Muscle layer of colon (tissue), 2 donors: Measurements from ENCODE around the gene RPS6KA4.

Source experiments
- H3K27ac ChIP-seq: one replicate; pipeline ENCODE4 v1.7.0; 2013; ENCODE audit warnings: low read depth, mild to moderate bottlenecking, low read length, moderate library complexity
- H3K27me3 ChIP-seq, 2 donors: one replicate each; pipeline ENCODE4 v1.7.0; 2013; ENCODE audit warnings: low read length in 2 of 2, mild to moderate bottlenecking in 2 of 2; ENCODE audit not compliant: insufficient read depth in 2 of 2, control insufficient read depth in 1 of 2
- H3K36me3 ChIP-seq: one replicate; pipeline ENCODE4 v1.7.0; 2013; ENCODE audit warnings: mild to moderate bottlenecking, low read length; ENCODE audit not compliant: insufficient read depth
- H3K4me1 ChIP-seq: one replicate; pipeline ENCODE4 v1.7.0; 2013; ENCODE audit warnings: mild to moderate bottlenecking, low read length; ENCODE audit not compliant: insufficient read depth
- H3K4me3 ChIP-seq, 2 donors: one replicate each; pipeline ENCODE4 v1.7.0; 2013; ENCODE audit warnings: low read length in 2 of 2, low read depth in 1 of 2, mild to moderate bottlenecking in 1 of 2, moderate library complexity in 1 of 2
- H3K9ac ChIP-seq: one replicate; pipeline ENCODE4 v1.7.0; 2013; ENCODE audit warnings: low read length
- H3K9me3 ChIP-seq: one replicate; pipeline ENCODE4 v1.7.0; 2013; ENCODE audit warnings: mild to moderate bottlenecking, low read length
- donor health status: abdominal sarcoma.
- donor health status: Adenocarcinoma of cecum.

The RPS6KA4 gene

GRCh38 chr11:64378335-64378880 is 19.4 kb downstream of the RPS6KA4 start:
- Histone ChIP-seq H3K4me1 (peaks cover 6% of the 10 kb centered on the region), H3K36me3 (no peaks in the 10 kb centered on the region), H3K4me3 (no peak overlapping the region), H3K9me3 (no peaks in the 10 kb centered on the region), H3K9ac (no peak overlapping the region), H3K27ac (no peak overlapping the region), H3K27me3 (no peaks in the 10 kb centered on the region)

DNA sequence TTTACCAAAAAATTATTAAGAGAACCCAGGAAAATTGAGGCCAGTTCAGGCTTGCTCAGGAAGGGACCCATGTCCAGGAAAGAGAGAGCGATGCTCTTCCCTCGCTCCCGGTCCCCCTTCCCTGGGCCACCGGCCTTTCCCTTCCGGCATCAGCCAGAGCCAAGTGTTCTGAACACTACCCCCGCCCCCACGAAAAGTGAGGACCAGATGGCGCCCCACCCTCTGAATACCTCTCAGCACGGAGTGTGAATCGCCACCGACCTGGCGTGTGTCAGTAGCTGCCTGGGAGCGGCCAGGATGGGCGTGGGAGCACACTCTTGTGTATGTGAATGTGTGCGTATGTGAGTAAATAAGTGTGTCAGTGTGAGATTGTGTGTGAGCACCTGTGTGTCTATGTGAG is 20.2 kb downstream of the RPS6KA4 start:
- Histone ChIP-seq H3K4me1 (peaks cover 6% of the 10 kb centered on the region), H3K9ac (no peak overlapping the region), H3K27ac (no peak overlapping the region), H3K36me3 (no peaks in the 10 kb centered on the region), H3K9me3 (no peaks in the 10 kb centered on the region), H3K4me3 (no peak overlapping the region), H3K27me3 (no peaks in the 10 kb centered on the region)

DNA sequence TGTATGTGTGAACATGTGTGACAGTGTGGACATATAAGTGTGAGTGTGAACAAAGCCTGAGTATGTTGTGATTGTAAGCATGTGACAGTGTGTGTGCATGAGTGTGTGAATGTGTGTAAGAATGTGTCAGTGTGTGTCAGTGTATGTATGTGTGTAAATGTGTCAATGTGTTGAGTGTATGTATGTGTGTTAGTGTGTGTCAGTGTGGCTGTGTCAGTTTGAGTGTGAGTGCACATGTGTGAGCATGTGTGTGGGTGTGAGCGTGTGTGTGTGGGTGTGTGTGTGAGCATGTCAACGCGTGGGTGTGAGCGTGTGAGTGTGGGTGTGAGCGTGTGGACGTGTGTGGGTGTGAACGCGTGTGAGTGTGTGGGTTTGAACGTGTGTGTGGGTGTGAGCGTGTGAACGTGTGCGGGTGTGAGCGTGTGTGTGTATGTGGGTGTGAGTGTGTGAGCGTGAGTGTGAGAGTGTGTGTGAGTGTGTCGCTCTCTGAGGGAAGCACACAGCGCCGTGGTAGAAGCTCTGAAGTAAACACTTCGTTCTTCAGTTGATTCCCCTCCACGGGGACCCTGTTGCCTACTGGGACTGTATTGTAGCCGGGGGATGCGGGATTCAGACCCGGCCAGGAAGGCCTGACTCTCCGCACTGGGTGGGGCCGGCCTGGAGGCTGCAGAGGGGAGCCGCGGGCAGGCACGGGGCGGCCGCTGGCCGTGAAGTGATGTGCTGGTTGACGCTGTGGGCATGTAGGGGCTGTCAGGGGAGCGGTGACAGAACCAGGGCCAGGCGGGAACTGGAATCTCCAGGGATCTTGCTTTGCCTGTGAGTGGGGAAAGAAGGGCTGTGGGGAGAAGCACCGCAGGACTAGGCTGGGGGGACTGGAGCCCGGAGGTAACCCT is 21.1 kb downstream of the RPS6KA4 start:
- no peaks in the 10 kb centered on the region for H3K9me3 ChIP-seq
- no peaks in the 10 kb centered on the region for H3K27me3 ChIP-seq
- H3K4me1 ChIP-seq, result peaks cover 10% of the 10 kb centered on the region
- H3K27ac ChIP-seq, result no peak overlapping the region
- H3K9ac ChIP-seq, result no peak overlapping the region
- H3K36me3 ChIP-seq, result no peaks in the 10 kb centered on the region
- H3K4me3 ChIP-seq, result no peak overlapping the region

- H3K9ac ChIP-seq, result no peak overlapping the region
- H3K36me3 ChIP-seq, result no peaks in the 10 kb centered on the region
- H3K4me3 ChIP-seq, result no peak overlapping the region
These were observed 22.4 kb downstream of the RPS6KA4 start for GRCh38 chr11:64381350-64381749.

DNA sequence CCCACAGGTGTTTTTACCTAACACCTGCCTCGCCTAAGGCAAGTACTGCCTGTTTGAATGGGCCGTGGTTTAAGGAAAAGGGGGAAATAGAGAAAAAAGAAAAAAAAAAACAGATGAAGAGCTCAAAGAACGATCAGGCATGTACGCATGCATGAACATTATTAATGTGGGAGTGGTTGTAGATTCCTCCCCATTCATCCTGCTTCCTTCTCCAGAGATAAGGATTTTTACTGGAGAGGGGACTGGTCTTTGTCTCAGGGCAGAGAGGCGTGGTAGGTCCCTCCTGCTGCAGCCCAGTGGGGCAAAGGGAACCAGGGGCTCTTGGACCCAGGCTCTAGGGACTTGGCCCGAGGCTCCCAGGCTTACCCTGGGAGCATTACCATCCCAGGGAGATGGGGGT is 23.1 kb downstream of the RPS6KA4 start:
- H3K27me3 ChIP-seq, result no peaks in the 10 kb centered on the region

More at GRCh38 chr11:64381350-64381749, 22.4 kb downstream of the RPS6KA4 start:
- peaks cover 19% of the 10 kb centered on the region for H3K4me1 ChIP-seq
- no peak overlapping the region for H3K27ac ChIP-seq
- no peaks in the 10 kb centered on the region for H3K9me3 ChIP-seq
- H3K27me3 ChIP-seq, result no peaks in the 10 kb centered on the region

DNA sequence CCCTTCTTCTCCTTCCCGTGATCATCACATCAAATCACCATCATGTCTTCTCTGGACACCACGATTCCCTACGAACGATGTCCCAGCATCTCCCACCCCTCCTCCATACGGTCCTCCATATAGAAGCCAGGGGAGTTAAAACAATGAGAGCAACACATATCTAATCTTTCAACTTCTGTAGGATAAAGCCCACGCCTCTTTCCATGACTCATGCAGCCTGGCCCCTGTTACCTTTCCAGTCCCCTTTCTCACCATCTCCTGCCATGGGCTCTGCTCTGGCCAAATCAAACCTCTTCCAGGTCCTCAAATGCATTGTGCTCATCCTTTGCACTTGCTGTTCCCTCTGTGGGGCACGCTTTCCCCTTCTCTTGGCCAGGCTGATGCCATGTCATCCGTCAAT is 23.6 kb downstream of the RPS6KA4 start:
- H3K9ac ChIP-seq, result no peak overlapping the region
- no peak overlapping the region for H3K27ac ChIP-seq
- no peaks in the 10 kb centered on the region for H3K27me3 ChIP-seq
- H3K4me1 ChIP-seq, result peaks cover 19% of the 10 kb centered on the region
- H3K9me3 ChIP-seq, result no peaks in the 10 kb centered on the region
- H3K4me3 ChIP-seq, result no peak overlapping the region
- no peaks in the 10 kb centered on the region for H3K36me3 ChIP-seq

More for the DNA sequence above, 23.1 kb downstream of the RPS6KA4 start:
- Histone ChIP-seq H3K9me3 (no peaks in the 10 kb centered on the region), H3K36me3 (no peaks in the 10 kb centered on the region), H3K9ac (no peak overlapping the region), H3K4me3 (no peak overlapping the region), H3K4me1 (peaks cover 19% of the 10 kb centered on the region), H3K27ac (no peak overlapping the region)

DNA sequence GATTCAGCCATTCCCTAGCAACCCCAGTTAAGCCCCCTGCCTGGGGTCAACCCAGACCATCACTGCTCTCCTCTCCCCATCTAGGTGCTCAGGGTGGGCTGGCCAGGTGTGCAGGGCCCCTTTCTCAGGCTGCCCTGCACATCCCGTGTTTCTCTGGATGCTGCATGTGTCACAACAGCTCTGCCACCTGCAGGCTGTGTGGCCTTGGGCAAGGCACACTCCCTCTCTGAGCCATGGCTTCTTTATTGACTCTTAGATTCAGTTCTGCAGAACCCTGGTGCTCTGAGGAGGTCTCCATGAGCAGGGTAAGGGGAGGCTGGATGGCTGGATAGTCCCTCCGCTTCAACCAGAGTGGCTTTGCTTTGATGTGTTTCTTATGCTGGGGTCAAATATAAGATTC is 24.6 kb downstream of the RPS6KA4 start:
- Histone ChIP-seq H3K9me3 (no peaks in the 10 kb centered on the region), H3K4me1 (peaks cover 13% of the 10 kb centered on the region), H3K36me3 (no peaks in the 10 kb centered on the region), H3K9ac (no peak overlapping the region), H3K4me3 (no peak overlapping the region), H3K27me3 (no peaks in the 10 kb centered on the region), H3K27ac (no peak overlapping the region)

DNA sequence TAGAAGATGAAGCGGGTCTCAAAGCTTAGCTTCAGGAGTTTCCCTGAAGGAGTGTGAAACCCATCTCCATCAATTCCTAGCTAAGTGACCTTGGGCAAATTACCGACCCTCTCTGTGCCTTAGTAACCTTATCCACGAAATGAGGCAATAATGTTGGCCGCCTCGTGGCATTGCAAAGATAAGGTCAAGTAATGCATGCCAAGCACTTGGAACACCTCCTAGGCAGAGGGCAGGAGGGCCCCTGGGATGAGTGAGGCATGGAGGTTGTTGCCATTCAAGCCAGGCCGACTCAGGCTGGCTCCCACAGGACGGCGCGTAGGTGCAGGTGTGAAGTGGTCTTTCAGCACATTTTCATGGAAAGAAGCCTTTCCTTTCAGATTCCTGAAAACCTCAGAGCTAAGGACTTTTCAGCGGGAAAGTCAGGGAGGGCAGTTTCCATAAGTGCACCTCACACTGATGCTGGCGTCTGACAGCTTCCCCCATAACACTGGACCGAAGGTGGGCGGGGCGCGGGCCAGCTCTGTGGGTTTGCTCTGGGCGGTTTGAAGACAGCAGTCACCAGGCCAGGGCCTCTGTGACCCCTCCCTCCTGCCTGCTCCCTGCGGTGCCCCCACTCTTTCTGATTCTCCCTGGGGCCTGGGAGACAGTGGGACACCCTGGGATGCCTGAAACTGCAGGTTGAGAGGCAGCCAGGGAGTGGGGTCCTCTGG is 25.2 kb downstream of the RPS6KA4 start:
- H3K9ac ChIP-seq, result no peak overlapping the region
- no peaks in the 10 kb centered on the region for H3K9me3 ChIP-seq
- no peak overlapping the region for H3K4me3 ChIP-seq
- no peaks in the 10 kb centered on the region for H3K36me3 ChIP-seq
- no peak overlapping the region for H3K27ac ChIP-seq
- H3K4me1 ChIP-seq, result peaks cover 13% of the 10 kb centered on the region
- no peaks in the 10 kb centered on the region for H3K27me3 ChIP-seq

DNA sequence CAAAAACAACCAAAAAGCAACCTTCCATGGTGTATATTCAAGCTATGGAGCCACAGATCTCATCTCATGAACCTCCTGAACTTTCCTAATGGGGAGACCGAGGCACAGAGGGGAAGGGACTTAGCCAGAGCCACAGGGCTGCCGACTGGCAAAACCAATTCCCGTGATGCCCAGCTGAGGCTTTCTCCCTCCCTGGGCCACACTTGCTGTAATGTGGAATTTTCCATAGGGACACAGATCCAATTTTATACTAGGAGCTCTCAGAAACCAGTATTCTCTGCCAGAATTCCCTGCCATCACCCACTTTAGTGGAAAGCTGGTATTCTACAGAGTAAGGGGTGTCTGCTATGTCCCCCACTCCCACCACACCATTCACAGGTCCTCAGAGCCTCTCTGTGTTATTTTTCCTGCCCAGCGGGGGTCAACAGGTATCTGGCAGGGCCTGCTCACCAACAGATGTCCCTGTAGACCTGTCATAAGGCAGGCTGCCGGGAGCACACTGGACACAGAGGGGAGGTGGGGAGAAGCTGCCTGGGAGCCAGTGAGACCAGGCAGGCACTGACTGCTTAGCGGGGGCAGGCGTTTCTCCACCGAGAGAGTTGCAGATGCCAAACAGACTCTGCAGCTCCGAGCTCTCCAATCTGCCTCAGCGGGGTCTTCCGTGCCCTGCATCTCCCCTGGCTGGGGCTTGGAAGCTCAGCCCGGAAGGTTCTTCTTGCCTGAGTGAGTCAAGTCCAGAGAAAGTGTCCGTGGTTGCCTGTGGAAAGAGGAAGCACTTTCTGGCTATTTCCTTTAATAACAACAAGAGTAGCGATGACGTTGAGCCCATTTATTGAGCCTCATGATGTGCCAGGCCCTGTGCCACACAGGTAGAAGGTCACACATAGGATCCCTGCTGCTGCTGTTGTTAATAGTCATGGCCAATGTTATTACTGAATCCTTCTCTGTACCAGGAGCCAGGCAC is 26.3 kb downstream of the RPS6KA4 start:
- Histone ChIP-seq H3K9ac (no peak overlapping the region), H3K4me3 (no peak overlapping the region), H3K27ac (no peak overlapping the region), H3K9me3 (no peaks in the 10 kb centered on the region), H3K27me3 (no peaks in the 10 kb centered on the region), H3K36me3 (no peaks in the 10 kb centered on the region), H3K4me1 (peaks cover 13% of the 10 kb centered on the region)

GRCh38 chr11:64385945-64386704 is 27.2 kb downstream of the RPS6KA4 start:
- H3K9me3 ChIP-seq, result no peaks in the 10 kb centered on the region
- H3K27me3 ChIP-seq, result no peaks in the 10 kb centered on the region
- no peak overlapping the region for H3K9ac ChIP-seq
- H3K36me3 ChIP-seq, result no peaks in the 10 kb centered on the region
- H3K4me3 ChIP-seq, result no peak overlapping the region
- no peak overlapping the region for H3K27ac ChIP-seq
- peaks cover 13% of the 10 kb centered on the region for H3K4me1 ChIP-seq
